Astrocyte (in vitro differentiated cells and primary cell): ENCODE results near the gene SEC24A. TPM values are rescaled to one million over a fixed set of nuclear protein-coding genes. Genes with fewer than 3 reads are reported as not detected.
A peak's percentile ranks its signal among the peaks of the same experiment; 100 is the strongest.
"Not testable (repeated sequence)": the region's sequence is repeated elsewhere in the genome, so short reads cannot be mapped to it uniquely, and the experiment has no call there.

ENCODE experiments used
- DNase-seq: peaks from one replicate; pipeline ENCODE4 v3.0.0-alpha.2; 2010; ENCODE audit warnings: low read depth
- FAIRE-seq: peaks from 2 replicates; lab custom pipeline; 2011; peaks lifted over from hg19 to GRCh38; lab: Jason Lieb, UNC
- H2AFZ ChIP-seq: 2 replicates; pipeline ENCODE4 v1.6.0; 2012; ENCODE audit warnings: low read depth, low read length, inconsistent platforms
- H3K27ac ChIP-seq: 2 replicates; pipeline ENCODE4 v1.5.1; 2011; ENCODE audit warnings: low read depth, low read length, inconsistent platforms
- H3K27me3 ChIP-seq: 2 replicates; pipeline ENCODE4 v1.6.0; 2011; ENCODE audit warnings: low read length, inconsistent platforms; ENCODE audit not compliant: insufficient read depth
- H3K36me3 ChIP-seq: 2 replicates; pipeline ENCODE4 v1.5.1; 2011; ENCODE audit warnings: low read length, inconsistent platforms; ENCODE audit not compliant: insufficient read depth
- H3K4me1 ChIP-seq: 2 replicates; pipeline ENCODE4 v1.5.1; 2011; ENCODE audit warnings: low read length, inconsistent platforms; ENCODE audit not compliant: insufficient read depth
- H3K4me2 ChIP-seq: 2 replicates; pipeline ENCODE4 v1.6.0; 2012; ENCODE audit warnings: low read length, inconsistent platforms
- H3K4me3 ChIP-seq: 2 replicates; pipeline ENCODE4 v1.5.1; 2011; ENCODE audit warnings: low read depth, mild to moderate bottlenecking, low read length, inconsistent platforms; ENCODE audit not compliant: insufficient read depth
- H3K79me2 ChIP-seq: 2 replicates; pipeline ENCODE4 v1.6.0; 2012; ENCODE audit warnings: mild to moderate bottlenecking, low read length, inconsistent platforms; ENCODE audit not compliant: insufficient read depth
- H3K9ac ChIP-seq: 2 replicates; pipeline ENCODE4 v1.6.0; 2012; ENCODE audit warnings: mild to moderate bottlenecking, low read length, inconsistent platforms
- H3K9me3 ChIP-seq: 2 replicates; pipeline ENCODE4 v1.5.1; 2012; ENCODE audit warnings: low read depth, mild to moderate bottlenecking, low read length, inconsistent platforms; ENCODE audit not compliant: insufficient read depth
- H4K20me1 ChIP-seq: 2 replicates; pipeline ENCODE4 v1.6.0; 2012; ENCODE audit warnings: low read length, inconsistent platforms; ENCODE audit not compliant: insufficient read depth
- H3K27ac Mint-ChIP-seq: one replicate; pipeline ENCODE4 v1.8.0; 2021; ENCODE audit warnings: mild to moderate bottlenecking, mixed read lengths; ENCODE audit not compliant: unreplicated experiment
- H3K27me3 Mint-ChIP-seq: one replicate; pipeline ENCODE4 v1.8.0; 2021; ENCODE audit warnings: low read depth, mixed read lengths; ENCODE audit not compliant: unreplicated experiment
- H3K36me3 Mint-ChIP-seq: one replicate; pipeline ENCODE4 v1.8.0; 2021; ENCODE audit warnings: low read depth, mixed read lengths; ENCODE audit not compliant: unreplicated experiment
- H3K4me1 Mint-ChIP-seq: one replicate; pipeline ENCODE4 v1.8.0; 2021; ENCODE audit warnings: low read depth, mixed read lengths; ENCODE audit not compliant: unreplicated experiment
- H3K4me3 Mint-ChIP-seq: one replicate; pipeline ENCODE4 v1.8.0; 2021; ENCODE audit warnings: mild to moderate bottlenecking, moderate library complexity, mixed read lengths; ENCODE audit not compliant: unreplicated experiment
- H3K9me3 Mint-ChIP-seq: one replicate; pipeline ENCODE4 v1.8.0; 2021; ENCODE audit warnings: mild to moderate bottlenecking, mixed read lengths; ENCODE audit not compliant: unreplicated experiment
- EZH2 ChIP-seq: IDR thresholded peaks from 2 replicates; pipeline ENCODE4 v1.6.1; 2012; ENCODE audit warnings: mild to moderate bottlenecking, low read length, inconsistent platforms; ENCODE audit not compliant: insufficient read depth
- total RNA-seq: library from RNA; stranded (reverse); gene quantifications from 2 replicates; pipeline ENCODE4 v1.2.1, GENCODE V29; 2021
- TF ChIP-seq, protein P1 (sequence below): IDR thresholded peaks from 2 replicates; pipeline ENCODE4 v1.5.1; 2011; ENCODE audit warnings: low read depth, mild to moderate bottlenecking, inconsistent platforms, low read length, moderate library complexity; ENCODE audit not compliant: insufficient read depth

The SEC24A gene
- total RNA-seq, 1 donor from 2014 or later = 51.9 TPM

DNA sequence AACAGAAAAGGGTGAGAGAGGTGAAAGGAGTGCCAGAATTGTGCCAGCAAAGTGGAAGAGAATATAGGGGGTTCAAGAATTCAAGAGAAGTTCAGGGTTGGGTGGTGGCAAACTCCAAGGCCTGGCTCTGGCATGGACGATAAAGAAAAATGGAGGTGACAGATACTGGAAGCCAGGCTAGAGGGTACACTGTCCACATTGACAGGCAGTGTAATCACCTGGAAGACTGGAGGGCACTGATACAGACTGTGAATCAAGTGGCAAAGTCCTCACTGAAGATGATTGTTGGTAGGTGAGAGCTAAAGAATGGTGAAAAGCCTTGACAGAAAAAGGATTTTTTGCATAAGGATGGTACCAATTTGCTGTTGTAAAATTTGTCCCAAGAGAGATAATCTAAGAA is 23.0 kb upstream of the SEC24A start:
- Histone ChIP-seq H3K4me3 (no peak overlapping the region), H3K79me2 (peaks cover 33% of the 10 kb centered on the region), H2AFZ (no peak overlapping the region), H4K20me1 (peaks cover 12% of the 10 kb centered on the region), H3K9ac (no peak overlapping the region), H3K27ac (no peak overlapping the region), H3K36me3 (peaks cover 10% of the 10 kb centered on the region), H3K4me2 (no peak overlapping the region), H3K27me3 (no peaks in the 10 kb centered on the region), H3K4me1 (no peaks in the 10 kb centered on the region), H3K9me3 (no peaks in the 10 kb centered on the region)
- TF ChIP-seq EZH2 = no peak
- TF ChIP-seq, protein P1, sequence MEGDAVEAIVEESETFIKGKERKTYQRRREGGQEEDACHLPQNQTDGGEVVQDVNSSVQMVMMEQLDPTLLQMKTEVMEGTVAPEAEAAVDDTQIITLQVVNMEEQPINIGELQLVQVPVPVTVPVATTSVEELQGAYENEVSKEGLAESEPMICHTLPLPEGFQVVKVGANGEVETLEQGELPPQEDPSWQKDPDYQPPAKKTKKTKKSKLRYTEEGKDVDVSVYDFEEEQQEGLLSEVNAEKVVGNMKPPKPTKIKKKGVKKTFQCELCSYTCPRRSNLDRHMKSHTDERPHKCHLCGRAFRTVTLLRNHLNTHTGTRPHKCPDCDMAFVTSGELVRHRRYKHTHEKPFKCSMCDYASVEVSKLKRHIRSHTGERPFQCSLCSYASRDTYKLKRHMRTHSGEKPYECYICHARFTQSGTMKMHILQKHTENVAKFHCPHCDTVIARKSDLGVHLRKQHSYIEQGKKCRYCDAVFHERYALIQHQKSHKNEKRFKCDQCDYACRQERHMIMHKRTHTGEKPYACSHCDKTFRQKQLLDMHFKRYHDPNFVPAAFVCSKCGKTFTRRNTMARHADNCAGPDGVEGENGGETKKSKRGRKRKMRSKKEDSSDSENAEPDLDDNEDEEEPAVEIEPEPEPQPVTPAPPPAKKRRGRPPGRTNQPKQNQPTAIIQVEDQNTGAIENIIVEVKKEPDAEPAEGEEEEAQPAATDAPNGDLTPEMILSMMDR = no peak
- no peak for FAIRE-seq
- H3K27ac Mint-ChIP-seq = no peak overlapping the region
- peaks cover 3% of the 10 kb centered on the region for H3K36me3 Mint-ChIP-seq
- H3K4me3 Mint-ChIP-seq = no peak overlapping the region
- no peaks in the 10 kb centered on the region for H3K4me1 Mint-ChIP-seq
- no peak for DNase-seq
- no peaks in the 10 kb centered on the region for H3K27me3 Mint-ChIP-seq
- no peaks in the 10 kb centered on the region for H3K9me3 Mint-ChIP-seq

DNA sequence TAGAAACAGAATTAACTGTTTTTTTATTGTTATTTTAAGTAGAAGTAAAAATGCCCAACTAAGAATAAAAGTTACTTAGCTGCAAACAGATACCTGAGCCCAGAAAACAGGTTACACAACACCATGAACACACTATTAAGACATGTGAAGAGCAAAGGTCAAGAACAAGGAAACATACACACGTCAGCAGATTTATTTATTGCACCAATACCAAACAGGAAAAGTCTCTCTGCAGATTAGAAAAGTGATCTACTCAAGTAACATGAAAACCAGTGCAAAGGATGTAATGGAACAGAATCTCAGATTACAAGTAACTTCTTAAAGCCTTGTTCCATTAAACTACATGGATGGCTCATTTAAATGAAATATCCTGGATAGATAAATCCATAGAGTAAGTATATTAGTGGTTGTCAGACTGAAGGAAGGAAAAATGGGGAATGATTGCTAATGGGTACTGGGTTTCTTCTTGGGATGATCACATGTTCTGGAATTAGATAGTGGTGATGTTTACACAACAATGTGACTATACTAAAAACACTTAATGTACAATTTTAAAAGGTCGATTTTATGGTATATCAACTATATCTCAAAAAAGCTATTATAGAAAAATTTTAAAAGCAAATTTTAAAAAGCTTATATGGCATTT is 22.1 kb upstream of the SEC24A start:
- H3K27me3 ChIP-seq = no peaks in the 10 kb centered on the region
- H3K4me3 ChIP-seq = no peak overlapping the region
- DNase-seq = no peak
- H3K4me2 ChIP-seq = no peak overlapping the region
- peaks cover 12% of the 10 kb centered on the region for H4K20me1 ChIP-seq
- FAIRE-seq = no peak
- Mint-ChIP-seq H3K9me3 (no peaks in the 10 kb centered on the region), H3K4me1 (no peaks in the 10 kb centered on the region), H3K27ac (no peak overlapping the region), H3K36me3 (peaks cover 2% of the 10 kb centered on the region), H3K27me3 (no peaks in the 10 kb centered on the region), H3K4me3 (no peak overlapping the region)
- H3K36me3 ChIP-seq = peaks cover 8% of the 10 kb centered on the region
- peaks cover 42% of the 10 kb centered on the region for H3K79me2 ChIP-seq
- H2AFZ ChIP-seq = no peak overlapping the region
- H3K27ac ChIP-seq = no peak overlapping the region
- H3K9ac ChIP-seq = no peak overlapping the region
- no peaks in the 10 kb centered on the region for H3K4me1 ChIP-seq
- no peak for TF ChIP-seq EZH2
- TF ChIP-seq, protein P1 = no peak
- H3K9me3 ChIP-seq = no peaks in the 10 kb centered on the region

DNA sequence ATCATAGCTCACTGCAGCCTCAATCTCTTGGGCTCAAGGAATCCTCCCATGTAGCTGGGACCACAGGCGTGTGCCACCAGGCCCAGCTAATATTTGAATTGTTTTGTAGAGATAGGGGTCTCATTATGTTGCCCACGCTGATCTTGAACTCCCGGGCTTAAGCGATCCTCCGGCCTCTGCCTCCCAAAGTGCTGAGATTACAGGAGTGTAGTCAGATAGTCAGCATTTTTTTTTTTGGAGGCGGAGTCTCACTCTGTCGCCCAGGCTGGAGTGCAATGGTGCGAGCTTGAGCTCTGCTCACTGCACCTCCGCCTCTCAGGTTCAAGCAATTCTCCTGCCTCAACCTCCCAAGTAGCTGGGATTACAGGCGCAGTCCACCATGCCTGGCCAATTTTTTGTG is 14.4 kb upstream of the SEC24A start:
- Histone ChIP-seq H2AFZ (no peak overlapping the region), H3K4me3 (no peak overlapping the region), H3K27me3 (no peaks in the 10 kb centered on the region), H3K36me3 (no peaks in the 10 kb centered on the region), H3K27ac (no peak overlapping the region), H3K4me1 (no peaks in the 10 kb centered on the region), H3K9me3 (no peaks in the 10 kb centered on the region), H3K79me2 (peaks cover 30% of the 10 kb centered on the region), H3K9ac (no peak overlapping the region), H4K20me1 (no peaks in the 10 kb centered on the region), H3K4me2 (no peak overlapping the region)
- peak overlapping the region; percentile 50 for H3K4me3 Mint-ChIP-seq
- no peak overlapping the region for H3K27ac Mint-ChIP-seq
- H3K4me1 Mint-ChIP-seq = no peaks in the 10 kb centered on the region
- FAIRE-seq = no peak
- H3K27me3 Mint-ChIP-seq = no peaks in the 10 kb centered on the region
- TF ChIP-seq, protein P1 = no peak
- TF ChIP-seq EZH2 = no peak
- no peaks in the 10 kb centered on the region for H3K9me3 Mint-ChIP-seq
- no peak for DNase-seq
- no peaks in the 10 kb centered on the region for H3K36me3 Mint-ChIP-seq

DNA sequence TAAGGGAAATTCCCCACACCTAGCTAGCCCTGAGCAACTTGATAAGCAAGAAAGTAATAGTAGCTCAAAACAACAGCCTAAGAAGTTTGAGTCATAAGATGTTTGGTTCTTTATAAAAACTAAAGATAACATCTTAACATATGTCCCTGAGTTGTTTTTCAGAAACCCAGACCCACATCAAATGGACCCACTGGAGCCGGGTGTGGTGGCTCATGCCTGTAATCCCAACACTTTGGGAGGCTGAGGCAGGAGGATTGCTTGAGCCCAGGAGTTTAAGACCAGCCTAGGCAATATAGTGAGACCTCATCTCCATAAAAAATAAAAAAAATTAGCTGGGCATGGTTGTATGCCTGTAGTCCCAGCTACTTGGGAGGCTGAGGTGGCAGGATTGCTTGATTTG is 13.2 kb upstream of the SEC24A start:
- not testable (repeated sequence) for H3K4me1 Mint-ChIP-seq, H3K27me3 Mint-ChIP-seq, H3K27ac Mint-ChIP-seq, H3K4me3 ChIP-seq, H2AFZ ChIP-seq, H3K4me1 ChIP-seq, H3K4me3 Mint-ChIP-seq, FAIRE-seq, H3K9ac ChIP-seq, H3K36me3 Mint-ChIP-seq, H3K27me3 ChIP-seq, H3K9me3 ChIP-seq, H3K36me3 ChIP-seq, H4K20me1 ChIP-seq, DNase-seq, H3K9me3 Mint-ChIP-seq, H3K4me2 ChIP-seq, H3K27ac ChIP-seq
- H3K79me2 ChIP-seq = peaks cover 22% of the 10 kb centered on the region
